ENCODE results near the gene CCDC77. TPM values are rescaled to one million over a fixed set of nuclear protein-coding genes. Genes with fewer than 3 reads are reported as not detected.

The CCDC77 gene
- total RNA-seq, 2 donors from 2014 or later = 4.8 to 4.9 TPM

- intact Hi-C loops (cut with DNase I) = no loop called here
- DNase-seq (ENCODE audit: low spot score) = no peak
These were observed 47.8 kb downstream of the CCDC77 start for GRCh38 chr12:449203-449602.

- intact Hi-C loops (cut with DNase I) = loop anchor here in 1 of 2 donors (5.0 kb wide), 1 partner anchor 97 kb away; no protein-coding TSS in a partner anchor
- DNase-seq (ENCODE audit: low spot score) = no peak
These were observed 49.0 kb downstream of the CCDC77 start for GRCh38 chr12:450438-450837.

- intact Hi-C loops (cut with DNase I) = loop anchor here in 1 of 2 donors (5.0 kb wide), 1 partner anchor 95 kb away; no protein-coding TSS in a partner anchor
- no peak for DNase-seq (ENCODE audit: low spot score)
These were observed 51.3 kb downstream of the CCDC77 start for GRCh38 chr12:452667-453210.

GRCh38 chr12:454833-455232 lies 53.4 kb downstream of the CCDC77 start:
- intact Hi-C loops (cut with DNase I) = loop anchor here (5.0 kb wide), 1 partner anchor 92 kb away; no protein-coding TSS in a partner anchor
- DNase-seq (ENCODE audit: low spot score) = no peak

- DNase-seq (ENCODE audit: low spot score) = no peak
- intact Hi-C loops (cut with DNase I) = loop anchor here in 1 of 2 donors (5.0 kb wide), 1 partner anchor 91 kb away; no protein-coding TSS in a partner anchor
These were observed 54.4 kb downstream of the CCDC77 start for GRCh38 chr12:455821-456220.

- no peak for DNase-seq (ENCODE audit: low spot score)
- intact Hi-C loops (cut with DNase I) = loop anchor here in 1 of 2 donors (5.0 kb wide), 1 partner anchor 90 kb away; no protein-coding TSS in a partner anchor
These were observed 56.2 kb downstream of the CCDC77 start for GRCh38 chr12:457676-458075.

- DNase-seq (ENCODE audit: low spot score) = no peak
- intact Hi-C loops (cut with DNase I) = loop anchor here in 1 of 2 donors (5.0 kb wide), 1 partner anchor 88 kb away; no protein-coding TSS in a partner anchor
These were observed 57.6 kb downstream of the CCDC77 start for GRCh38 chr12:459050-459429.

GRCh38 chr12:459430-460258 lies 58.2 kb downstream of the CCDC77 start, which contains the start of gene B4GALNT3:
Gene B4GALNT3 (plus strand): TSS chr12:459939. CDS start chr12:460377, 438 bp downstream.
- peak; percentile 86 for DNase-seq (ENCODE audit: low spot score)
- intact Hi-C loops (cut with DNase I) = loop anchor here in 1 of 2 donors (5.0 kb wide), 1 partner anchor 88 kb away; no protein-coding TSS in a partner anchor

- peak; percentile 84 for DNase-seq (ENCODE audit: low spot score)
- intact Hi-C loops (cut with DNase I) = no loop called here
These were observed 59.1 kb downstream of the CCDC77 start for GRCh38 chr12:460261-461230.

- no peak for DNase-seq (ENCODE audit: low spot score)
- intact Hi-C loops (cut with DNase I) = no loop called here
These were observed 60.0 kb downstream of the CCDC77 start for GRCh38 chr12:461425-461824.

GRCh38 chr12:462936-463705 lies 61.7 kb downstream of the CCDC77 start:
- intact Hi-C loops (cut with DNase I) = loop anchor here in 1 of 2 donors (1.0 kb wide), 1 partner anchor 19 kb away; no protein-coding TSS in a partner anchor
- DNase-seq (ENCODE audit: low spot score) = no peak

GRCh38 chr12:464484-465267 lies 63.2 kb downstream of the CCDC77 start:
- intact Hi-C loops (cut with DNase I) = no loop called here
- DNase-seq (ENCODE audit: low spot score) = no peak

- DNase-seq (ENCODE audit: low spot score) = no peak
- intact Hi-C loops (cut with DNase I) = no loop called here
These were observed 64.6 kb downstream of the CCDC77 start for GRCh38 chr12:466039-466438.

- no peak for DNase-seq (ENCODE audit: low spot score)
- intact Hi-C loops (cut with DNase I) = no loop called here
These were observed 65.3 kb downstream of the CCDC77 start for GRCh38 chr12:466762-467161.

GRCh38 chr12:467591-467990 lies 66.1 kb downstream of the CCDC77 start:
- no peak for DNase-seq (ENCODE audit: low spot score)
- intact Hi-C loops (cut with DNase I) = no loop called here

GRCh38 chr12:468671-469389 lies 67.4 kb downstream of the CCDC77 start:
- intact Hi-C loops (cut with DNase I) = no loop called here

GRCh38 chr12:470133-470532 lies 68.7 kb downstream of the CCDC77 start:
- DNase-seq (ENCODE audit: low spot score) = no peak
- intact Hi-C loops (cut with DNase I) = no loop called here

More at GRCh38 chr12:468671-469389, 67.4 kb downstream of the CCDC77 start:
- DNase-seq (ENCODE audit: low spot score) = no peak

Data from posterior vena cava (tissue), 2 donors.